NB4 (cell line): ENCODE measurements around the gene PHKB.

Experiments used
- DNase-seq: peaks from one replicate; pipeline ENCODE4 v3.0.0; 2010; ENCODE audit warnings: low read depth
- H3K4me3 ChIP-seq: one replicate; pipeline ENCODE4 v1.5.1; 2011; ENCODE audit warnings: mild to moderate bottlenecking, low read depth, low read length, moderate library complexity
- CTCF ChIP-seq: IDR thresholded peaks from one replicate; pipeline ENCODE4 v1.5.1; 2012; ENCODE audit warnings: low read depth, low read length
- MAX ChIP-seq: IDR thresholded peaks from 2 replicates; pipeline ENCODE4 v1.6.1; 2011; ENCODE audit warnings: low read depth, low read length
- MYC ChIP-seq: IDR thresholded peaks from 2 replicates; pipeline ENCODE4 v1.6.1; 2011; ENCODE audit warnings: low read depth, low read length
- POLR2A ChIP-seq: IDR thresholded peaks from 2 replicates; pipeline ENCODE4 v1.6.1; 2011; ENCODE audit warnings: mild to moderate bottlenecking; ENCODE audit not compliant: insufficient read length; ENCODE audit errors: extremely low read depth

The PHKB gene

GRCh38 chr16:47617732-47618131 is 156.6 kb downstream of the PHKB start:
- no peak for TF ChIP-seq CTCF
- TF ChIP-seq MYC = no peak
- no peak for TF ChIP-seq MAX
- TF ChIP-seq POLR2A = no peak
- no peak overlapping the region for H3K4me3 ChIP-seq
- no peak for DNase-seq

GRCh38 chr16:47622451-47623176 is 161.5 kb downstream of the PHKB start:
- no peak overlapping the region for H3K4me3 ChIP-seq
- no peak for DNase-seq
- TF ChIP-seq CTCF (no peak), MAX (no peak), POLR2A (no peak), MYC (no peak)

- no peak for TF ChIP-seq MYC
- no peak for TF ChIP-seq CTCF
- TF ChIP-seq POLR2A = no peak
- TF ChIP-seq MAX = no peak
- no peak overlapping the region for H3K4me3 ChIP-seq
- no peak for DNase-seq
These were observed 163.4 kb downstream of the PHKB start for GRCh38 chr16:47624563-47624962.

GRCh38 chr16:47625115-47625567 is 164.0 kb downstream of the PHKB start:
- H3K4me3 ChIP-seq = no peak overlapping the region
- no peak for DNase-seq
- TF ChIP-seq CTCF = no peak
- no peak for TF ChIP-seq MYC
- no peak for TF ChIP-seq POLR2A
- TF ChIP-seq MAX = no peak

- no peak for TF ChIP-seq MAX
- no peak for TF ChIP-seq MYC
- TF ChIP-seq CTCF = no peak
- no peak for TF ChIP-seq POLR2A
- H3K4me3 ChIP-seq = no peak overlapping the region
These were observed 165.1 kb downstream of the PHKB start for GRCh38 chr16:47626246-47626645.

More at GRCh38 chr16:47626246-47626645, 165.1 kb downstream of the PHKB start:
- no peak for DNase-seq
